Activated gamma-delta T cell (primary cell): Measurements from ENCODE around the gene IFI6.
A peak's percentile ranks its signal among the peaks of the same experiment; 100 is the strongest.
"Not testable (repeated sequence)": the region's sequence is repeated elsewhere in the genome, so short reads cannot be mapped to it uniquely, and the experiment has no call there.

Source experiments
- DNase-seq: peaks from one replicate; lab custom pipeline; 2025; lab: John Stamatoyannopoulos, UW

The IFI6 gene

GRCh38 chr1:27650171-27650538 lies 21.8 kb downstream of the IFI6 start:
- no peak for DNase-seq

GRCh38 chr1:27649306-27649635 lies 22.7 kb downstream of the IFI6 start:
- no peak for DNase-seq

- no peak for DNase-seq
Observed at GRCh38 chr1:27648602-27649305, 23.2 kb downstream of the IFI6 start.

- no peak for DNase-seq
Observed at GRCh38 chr1:27647328-27647727, 24.7 kb downstream of the IFI6 start.

- no peak for DNase-seq
Observed at GRCh38 chr1:27646676-27647075, 25.3 kb downstream of the IFI6 start.

GRCh38 chr1:27645071-27645415 lies 26.9 kb downstream of the IFI6 start:
- DNase-seq = no peak

GRCh38 chr1:27644369-27645070 lies 27.5 kb downstream of the IFI6 start:
- no peak for DNase-seq

- no peak for DNase-seq
Observed at GRCh38 chr1:27643600-27644368, 28.2 kb downstream of the IFI6 start.

- DNase-seq = not testable (repeated sequence)
Observed at GRCh38 chr1:27640514-27640913, 31.5 kb downstream of the IFI6 start.

- no peak for DNase-seq
Observed at GRCh38 chr1:27638805-27639204, 33.2 kb downstream of the IFI6 start.

GRCh38 chr1:27638047-27638734 lies 33.8 kb downstream of the IFI6 start:
- DNase-seq = no peak

- DNase-seq = no peak
Observed at GRCh38 chr1:27635396-27636142, 36.4 kb downstream of the IFI6 start.

GRCh38 chr1:27634985-27635367 lies 37.0 kb downstream of the IFI6 start, which contains the start of gene FGR:
FGR (minus strand) TSS chr1:27635185; CDS start chr1:27623916, 11,269 bp downstream.
- no peak for DNase-seq

GRCh38 chr1:27634177-27634984 lies 37.6 kb downstream of the IFI6 start:
- DNase-seq = peak; percentile 64

GRCh38 chr1:27633640-27634176 lies 38.3 kb downstream of the IFI6 start:
- no peak for DNase-seq

GRCh38 chr1:27633298-27633610 lies 38.7 kb downstream of the IFI6 start:
- no peak for DNase-seq

- DNase-seq = no peak
Observed at GRCh38 chr1:27632387-27633297, 39.4 kb downstream of the IFI6 start.

- DNase-seq = no peak
Observed at GRCh38 chr1:27630859-27631491, 41.0 kb downstream of the IFI6 start.

GRCh38 chr1:27628712-27629111 lies 43.3 kb downstream of the IFI6 start:
- DNase-seq = no peak
